HepG2 (cell line): ENCODE measurements around the gene PLCL1. TPM values are rescaled to one million over a fixed set of nuclear protein-coding genes. Genes with fewer than 3 reads are reported as not detected.
A peak's percentile ranks its signal among the peaks of the same experiment; 100 is the strongest.

Source experiments
- AKAP8 ChIP-seq: sonication (generic); formaldehyde crosslinking; IDR thresholded peaks from 2 replicates; pipeline ENCODE4 v1.5.1; 2020; ENCODE audit warnings: mild to moderate bottlenecking, missing genetic modification reagents
- E2F2 ChIP-seq: sonication (generic); formaldehyde crosslinking; IDR thresholded peaks from 2 replicates; pipeline ENCODE4 v1.4.0; 2020; ENCODE audit warnings: missing genetic modification reagents, borderline replicate concordance
- FOXK1 ChIP-seq: sonication (generic); formaldehyde crosslinking; IDR thresholded peaks from 2 replicates; pipeline ENCODE4 v1.4.0; 2020; ENCODE audit warnings: low read depth, missing genetic modification reagents, borderline replicate concordance
- IRX3 ChIP-seq: sonication (generic); formaldehyde crosslinking; IDR thresholded peaks from 2 replicates; pipeline ENCODE4 v1.8.1; 2023; ENCODE audit warnings: mild to moderate bottlenecking, low read depth, missing genetic modification reagents, borderline replicate concordance
- KDM1A ChIP-seq: IDR thresholded peaks from 2 replicates; pipeline ENCODE4 v1.6.1; 2016; ENCODE audit warnings: missing compliant biosample characterization
- KLF12 ChIP-seq: sonication (generic); formaldehyde crosslinking; IDR thresholded peaks from 2 replicates; pipeline ENCODE4 v1.4.0; 2020; ENCODE audit warnings: missing genetic modification reagents, borderline replicate concordance
- MYNN ChIP-seq: sonication (generic); formaldehyde crosslinking; IDR thresholded peaks from 2 replicates; pipeline ENCODE4 v1.4.0; 2020; ENCODE audit warnings: mild to moderate bottlenecking, low read depth, missing genetic modification reagents
- NBN ChIP-seq: fragments of 450-650 bp; conservative IDR thresholded peaks from 2 replicates; pipeline ENCODE4 v1.6.1; 2017
- NCOA1 ChIP-seq: sonication (generic); formaldehyde crosslinking; IDR thresholded peaks from 2 replicates; pipeline ENCODE4 v1.9.0; 2021; ENCODE audit warnings: missing genetic modification reagents
- SAP130 ChIP-seq: IDR thresholded peaks from 2 replicates; pipeline ENCODE4 v1.6.1; 2016; ENCODE audit warnings: low read depth
- SP2 ChIP-seq: sonication (generic); formaldehyde crosslinking; IDR thresholded peaks from 2 replicates; pipeline ENCODE4 v1.5.1; 2020; ENCODE audit warnings: mild to moderate bottlenecking, missing genetic modification reagents
- TFDP2 ChIP-seq: sonication (generic); formaldehyde crosslinking; IDR thresholded peaks from 2 replicates; pipeline ENCODE4 v1.4.0; 2020; ENCODE audit warnings: missing genetic modification reagents
- ZBTB46 ChIP-seq: sonication (generic); formaldehyde crosslinking; IDR thresholded peaks from 2 replicates; pipeline ENCODE4 v1.4.0; 2020; ENCODE audit warnings: mild to moderate bottlenecking, missing genetic modification reagents, borderline replicate concordance
- ZMYM2 ChIP-seq: sonication (generic); formaldehyde crosslinking; IDR thresholded peaks from 2 replicates; pipeline ENCODE4 v1.8.0; 2022; ENCODE audit warnings: mild to moderate bottlenecking, missing genetic modification reagents
- ZNF282 ChIP-seq: fragments of 450-650 bp; IDR thresholded peaks from 2 replicates; pipeline ENCODE4 v1.6.1; 2018; ENCODE audit not compliant: partially characterized antibody
- ZNF589 ChIP-seq: sonication (generic); formaldehyde crosslinking; conservative IDR thresholded peaks from 2 replicates; pipeline ENCODE4 v1.8.0; 2022; ENCODE audit warnings: mild to moderate bottlenecking, moderate library complexity, missing genetic modification reagents
- polyA plus RNA-seq, 8 experiments: library from polyadenylated mRNA; depleted of rRNA in 3 of 8; stranded (reverse) in 7 of 8; unstranded in 1 of 8; fragments of >200 nt; fragmentation: Illumina TruSeq in 4 of 8; extraction: Trizol in 4 of 8; gene quantifications; 2 replicates each; pipeline versions ENCODE4 v1.2.1 to v1.2.3, GENCODE V29; 2011 to 2016; ENCODE audit warnings: low read depth in 4 of 8, missing spikeins in 1 of 8, mixed read lengths in 1 of 8; ENCODE audit not compliant: insufficient read depth in 1 of 8
- total RNA-seq, 5 experiments: library from RNA; depleted of rRNA; stranded (reverse); fragments of >200 nt; fragmentation: Illumina TruSeq; extraction: Trizol; gene quantifications; 2 replicates each; pipeline ENCODE4 v1.2.3, GENCODE V29; 2016; ENCODE audit warnings: low read depth in 1 of 5
- TF ChIP-seq, protein P1 (sequence below): IDR thresholded peaks from 2 replicates; pipeline ENCODE4 v1.4.0; 2020; ENCODE audit warnings: mild to moderate bottlenecking, missing genetic modification reagents
- TF ChIP-seq, protein P2 (sequence below): sonication (generic); formaldehyde crosslinking; IDR thresholded peaks from 2 replicates; pipeline ENCODE4; 2020; ENCODE audit warnings: missing genetic modification reagents, mild to moderate bottlenecking, borderline replicate concordance

PLCL1 gene
- total and polyA plus RNA-seq, 2 of the 13 experiments (the other 11 are each of a cell fraction or from before 2014, with no cell fraction given), result not detected

GRCh38 chr2:197804049-197804757 lies at the start of gene PLCL1 (continued):
- TF ChIP-seq ZBTB46 (CRISPR knock-in tag) (no peak), ZNF282 (no peak), NCOA1 (no peak), AKAP8 (CRISPR knock-in tag) (no peak), NBN (no peak), FOXK1 (CRISPR knock-in tag) (peak; percentile 57; the same call in 1 of the 2 replicates), KLF12 (CRISPR knock-in tag) (no peak), E2F2 (CRISPR knock-in tag) (no peak), IRX3 (CRISPR knock-in tag) (no peak), SP2 (peak; percentile 95), MYNN (CRISPR knock-in tag) (no peak), ZNF589 (CRISPR knock-in tag) (no peak), KDM1A (CRISPR knock-in tag) (no peak), ZMYM2 (no peak), TFDP2 (CRISPR knock-in tag) (no peak), SAP130 (CRISPR knock-in tag) (peak; percentile 80)
- TF ChIP-seq, protein P1, sequence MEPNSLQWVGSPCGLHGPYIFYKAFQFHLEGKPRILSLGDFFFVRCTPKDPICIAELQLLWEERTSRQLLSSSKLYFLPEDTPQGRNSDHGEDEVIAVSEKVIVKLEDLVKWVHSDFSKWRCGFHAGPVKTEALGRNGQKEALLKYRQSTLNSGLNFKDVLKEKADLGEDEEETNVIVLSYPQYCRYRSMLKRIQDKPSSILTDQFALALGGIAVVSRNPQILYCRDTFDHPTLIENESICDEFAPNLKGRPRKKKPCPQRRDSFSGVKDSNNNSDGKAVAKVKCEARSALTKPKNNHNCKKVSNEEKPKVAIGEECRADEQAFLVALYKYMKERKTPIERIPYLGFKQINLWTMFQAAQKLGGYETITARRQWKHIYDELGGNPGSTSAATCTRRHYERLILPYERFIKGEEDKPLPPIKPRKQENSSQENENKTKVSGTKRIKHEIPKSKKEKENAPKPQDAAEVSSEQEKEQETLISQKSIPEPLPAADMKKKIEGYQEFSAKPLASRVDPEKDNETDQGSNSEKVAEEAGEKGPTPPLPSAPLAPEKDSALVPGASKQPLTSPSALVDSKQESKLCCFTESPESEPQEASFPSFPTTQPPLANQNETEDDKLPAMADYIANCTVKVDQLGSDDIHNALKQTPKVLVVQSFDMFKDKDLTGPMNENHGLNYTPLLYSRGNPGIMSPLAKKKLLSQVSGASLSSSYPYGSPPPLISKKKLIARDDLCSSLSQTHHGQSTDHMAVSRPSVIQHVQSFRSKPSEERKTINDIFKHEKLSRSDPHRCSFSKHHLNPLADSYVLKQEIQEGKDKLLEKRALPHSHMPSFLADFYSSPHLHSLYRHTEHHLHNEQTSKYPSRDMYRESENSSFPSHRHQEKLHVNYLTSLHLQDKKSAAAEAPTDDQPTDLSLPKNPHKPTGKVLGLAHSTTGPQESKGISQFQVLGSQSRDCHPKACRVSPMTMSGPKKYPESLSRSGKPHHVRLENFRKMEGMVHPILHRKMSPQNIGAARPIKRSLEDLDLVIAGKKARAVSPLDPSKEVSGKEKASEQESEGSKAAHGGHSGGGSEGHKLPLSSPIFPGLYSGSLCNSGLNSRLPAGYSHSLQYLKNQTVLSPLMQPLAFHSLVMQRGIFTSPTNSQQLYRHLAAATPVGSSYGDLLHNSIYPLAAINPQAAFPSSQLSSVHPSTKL, result no peak
- TF ChIP-seq, protein P2, sequence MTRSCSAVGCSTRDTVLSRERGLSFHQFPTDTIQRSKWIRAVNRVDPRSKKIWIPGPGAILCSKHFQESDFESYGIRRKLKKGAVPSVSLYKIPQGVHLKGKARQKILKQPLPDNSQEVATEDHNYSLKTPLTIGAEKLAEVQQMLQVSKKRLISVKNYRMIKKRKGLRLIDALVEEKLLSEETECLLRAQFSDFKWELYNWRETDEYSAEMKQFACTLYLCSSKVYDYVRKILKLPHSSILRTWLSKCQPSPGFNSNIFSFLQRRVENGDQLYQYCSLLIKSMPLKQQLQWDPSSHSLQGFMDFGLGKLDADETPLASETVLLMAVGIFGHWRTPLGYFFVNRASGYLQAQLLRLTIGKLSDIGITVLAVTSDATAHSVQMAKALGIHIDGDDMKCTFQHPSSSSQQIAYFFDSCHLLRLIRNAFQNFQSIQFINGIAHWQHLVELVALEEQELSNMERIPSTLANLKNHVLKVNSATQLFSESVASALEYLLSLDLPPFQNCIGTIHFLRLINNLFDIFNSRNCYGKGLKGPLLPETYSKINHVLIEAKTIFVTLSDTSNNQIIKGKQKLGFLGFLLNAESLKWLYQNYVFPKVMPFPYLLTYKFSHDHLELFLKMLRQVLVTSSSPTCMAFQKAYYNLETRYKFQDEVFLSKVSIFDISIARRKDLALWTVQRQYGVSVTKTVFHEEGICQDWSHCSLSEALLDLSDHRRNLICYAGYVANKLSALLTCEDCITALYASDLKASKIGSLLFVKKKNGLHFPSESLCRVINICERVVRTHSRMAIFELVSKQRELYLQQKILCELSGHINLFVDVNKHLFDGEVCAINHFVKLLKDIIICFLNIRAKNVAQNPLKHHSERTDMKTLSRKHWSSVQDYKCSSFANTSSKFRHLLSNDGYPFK (CRISPR knock-in tag), result no peak
